H1 (cell line): ENCODE results near the gene FEM1C. TPM values are rescaled to one million over a fixed set of nuclear protein-coding genes. Genes with fewer than 3 reads are reported as not detected.

Experiments used
- CTCF ChIA-PET: fragments of 300-600 bp; sonication (Branson Sonifier 250); formaldehyde crosslinking; loops from one replicate; lab custom pipeline; 2021; ENCODE audit not compliant: partially characterized antibody; lab: Charles Lee
- POLR2A ChIA-PET: fragments of 300-600 bp; sonication (Branson Sonifier 250); formaldehyde crosslinking; loops from one replicate; lab custom pipeline; 2021; ENCODE audit warnings: inconsistent platforms; ENCODE audit not compliant: partially characterized antibody; lab: Charles Lee
- DNase-seq, 2 experiments: peaks; one replicate each; pipeline versions ENCODE4 v3.0.0 to v3.0.0-alpha.2; 2010 to 2022; ENCODE audit warnings: low spot score in 2 of 2, low read depth in 1 of 2, mixed read lengths in 1 of 2
- FAIRE-seq: peaks from 2 replicates; lab custom pipeline; 2011; peaks lifted over from hg19 to GRCh38; lab: Jason Lieb, UNC
- H2AFZ ChIP-seq: 2 replicates; pipeline ENCODE4 v1.8.1; 2012; ENCODE audit warnings: low read length, inconsistent platforms
- H2AK5ac ChIP-seq: 2 replicates; pipeline ENCODE4 v1.6.1; 2013; ENCODE audit warnings: low read depth, low read length
- H2BK120ac ChIP-seq: replicated peaks from 2 replicates; pipeline ENCODE3; 2013; ENCODE audit warnings: low read depth, low read length, inconsistent platforms
- H2BK12ac ChIP-seq: 2 replicates; pipeline ENCODE4 v1.6.1; 2013; ENCODE audit warnings: low read depth, low read length
- H2BK15ac ChIP-seq: 2 replicates; pipeline ENCODE4 v1.6.1; 2013; ENCODE audit warnings: low read length
- H2BK20ac ChIP-seq: 2 replicates; pipeline ENCODE4 v1.6.1; 2013; ENCODE audit warnings: low read length
- H2BK5ac ChIP-seq: 2 replicates; pipeline ENCODE4 v1.6.1; 2013; ENCODE audit warnings: low read depth, low read length
- H3K14ac ChIP-seq: 2 replicates; pipeline ENCODE4 v1.6.1; 2013; ENCODE audit warnings: inconsistent platforms; ENCODE audit not compliant: insufficient read length
- H3K18ac ChIP-seq: 2 replicates; pipeline ENCODE4 v1.6.1; 2013; ENCODE audit warnings: low read length; ENCODE audit errors: extremely low read depth
- H3K23ac ChIP-seq: 2 replicates; pipeline ENCODE4 v1.6.1; 2013; ENCODE audit warnings: inconsistent platforms; ENCODE audit not compliant: insufficient read length
- H3K23me2 ChIP-seq: 2 replicates; pipeline ENCODE4 v1.6.1; 2013; ENCODE audit warnings: low read depth, low read length
- H3K27ac ChIP-seq: 2 replicates; pipeline ENCODE4 v1.6.1; 2011; ENCODE audit warnings: low read depth, low read length, inconsistent platforms
- H3K27me3 ChIP-seq, 4 experiments: replicated peaks in 1 of 4; 1 replicate in 1 of 4; 2 replicates in 3 of 4; pipeline versions ENCODE4 v1.6.1 to v1.8.1; 2011 to 2013; ENCODE audit warnings: low read length in 3 of 4, mild to moderate bottlenecking in 3 of 4, inconsistent platforms in 2 of 4, mixed read lengths in 2 of 4, moderate library complexity in 1 of 4; ENCODE audit not compliant: control insufficient read depth in 3 of 4, insufficient read depth in 3 of 4; ENCODE audit errors: extremely low read depth in 1 of 4
- H3K36me3 ChIP-seq, 4 experiments: 2 replicates each; pipeline versions ENCODE4 v1.6.1 to v1.8.1; 2011 to 2013; ENCODE audit warnings: mild to moderate bottlenecking in 4 of 4, low read length in 3 of 4, moderate library complexity in 2 of 4, control low read depth in 1 of 4, inconsistent platforms in 1 of 4; ENCODE audit not compliant: insufficient read depth in 4 of 4, control insufficient read depth in 2 of 4
- H3K4ac ChIP-seq: replicated peaks from 2 replicates; pipeline ENCODE3; 2013; ENCODE audit warnings: low read length, low read depth, mixed read lengths, inconsistent platforms; ENCODE audit not compliant: insufficient read length
- H3K4me1 ChIP-seq, 4 experiments: replicated peaks in 1 of 4; 1 replicate in 1 of 4; 2 replicates in 3 of 4; pipeline versions ENCODE4 v1.6.1 to v1.8.1; 2011 to 2013; ENCODE audit warnings: low read length in 3 of 4, inconsistent platforms in 2 of 4, mixed read lengths in 1 of 4; ENCODE audit not compliant: insufficient read depth in 4 of 4, control insufficient read depth in 3 of 4
- H3K4me2 ChIP-seq, 2 experiments: 2 replicates each; pipeline versions ENCODE4 v1.6.1 to v1.8.1; 2011 to 2013; ENCODE audit warnings: low read depth in 2 of 2, low read length in 2 of 2, control low read depth in 1 of 2, inconsistent platforms in 1 of 2, mild to moderate bottlenecking in 1 of 2; ENCODE audit not compliant: insufficient read depth in 1 of 2
- H3K4me3 ChIP-seq, 4 experiments: fragments of 200-600, 300-600 bp in 1 of 4; sonication (generic), shearing (Covaris generic), sonication (Bioruptor Twin) in 1 of 4; 2 replicates each; pipeline versions ENCODE4 v1.5.1 to v1.8.1; 2011 to 2016; ENCODE audit warnings: low read length in 4 of 4, low read depth in 3 of 4, control low read depth in 2 of 4, inconsistent platforms in 2 of 4, mild to moderate bottlenecking in 2 of 4, mixed read lengths in 1 of 4, moderate library complexity in 1 of 4; ENCODE audit not compliant: insufficient read depth in 2 of 4; ENCODE audit errors: extremely low read depth in 1 of 4
- H3K56ac ChIP-seq: replicated peaks from 2 replicates; pipeline ENCODE3; 2013; ENCODE audit warnings: low read depth, mild to moderate bottlenecking, mixed read lengths, low read length, inconsistent platforms; ENCODE audit not compliant: insufficient read length
- H3K79me1 ChIP-seq: 2 replicates; pipeline ENCODE4 v1.6.1; 2013; ENCODE audit warnings: low read depth, low read length, control low read depth
- H3K79me2 ChIP-seq, 2 experiments: 2 replicates each; pipeline versions ENCODE4 v1.6.1 to v1.8.1; 2012 to 2013; ENCODE audit warnings: low read length in 2 of 2, mild to moderate bottlenecking in 2 of 2, inconsistent platforms in 1 of 2; ENCODE audit not compliant: insufficient read depth in 2 of 2, control insufficient read depth in 1 of 2
- H3K9ac ChIP-seq, 4 experiments: replicated peaks in 1 of 4; 1 replicate in 1 of 4; 2 replicates in 3 of 4; pipeline versions ENCODE4 v1.6.1 to v1.8.1; 2011 to 2013; ENCODE audit warnings: low read depth in 3 of 4, low read length in 3 of 4, control low read depth in 2 of 4, mild to moderate bottlenecking in 2 of 4, moderate library complexity in 2 of 4, inconsistent platforms in 1 of 4; ENCODE audit errors: extremely low read depth in 1 of 4
- H3K9me3 ChIP-seq, 2 experiments: 2 replicates each; pipeline versions ENCODE4 v1.6.1 to v1.8.1; 2012 to 2013; ENCODE audit warnings: mild to moderate bottlenecking in 2 of 2, moderate library complexity in 2 of 2, control low read depth in 1 of 2, inconsistent platforms in 1 of 2, low read depth in 1 of 2, low read length in 1 of 2, mixed read lengths in 1 of 2; ENCODE audit not compliant: insufficient read depth in 2 of 2
- H4K20me1 ChIP-seq, 2 experiments: replicated peaks in 1 of 2; 2 replicates each; pipeline versions ENCODE3 to v1.8.1; 2011 to 2013; ENCODE audit warnings: inconsistent platforms in 2 of 2, low read length in 2 of 2, mild to moderate bottlenecking in 1 of 2; ENCODE audit not compliant: insufficient read depth in 2 of 2, control insufficient read depth in 1 of 2
- H4K5ac ChIP-seq: 2 replicates; pipeline ENCODE4 v1.6.1; 2013; ENCODE audit warnings: low read length, low read depth, mixed read lengths, inconsistent platforms; ENCODE audit not compliant: insufficient read length
- H4K8ac ChIP-seq: 2 replicates; pipeline ENCODE4 v1.8.0; 2013; ENCODE audit warnings: mild to moderate bottlenecking, moderate library complexity, low read length, inconsistent platforms; ENCODE audit not compliant: insufficient read depth; ENCODE audit errors: extremely low read depth
- H4K91ac ChIP-seq: replicated peaks from 2 replicates; pipeline ENCODE3; 2013; ENCODE audit warnings: low read length, mixed read lengths, inconsistent platforms; ENCODE audit not compliant: insufficient read length
- BRCA1 ChIP-seq: IDR thresholded peaks from 2 replicates; pipeline ENCODE4 v1.6.1; 2012; ENCODE audit warnings: low read depth, low read length, improper control_type of control experiment
- EZH2 ChIP-seq: fragments of 200-600 bp; sonication (generic); IDR thresholded peaks from 2 replicates; pipeline ENCODE4 v1.7.1; 2012; ENCODE audit warnings: low read depth, mild to moderate bottlenecking, moderate library complexity, low read length, inconsistent platforms; ENCODE audit not compliant: severe bottlenecking
- JUN ChIP-seq: IDR thresholded peaks from 2 replicates; pipeline ENCODE4 v1.6.1; 2011; ENCODE audit warnings: low read depth, mild to moderate bottlenecking, improper control_type of control experiment, low read length
- JUND ChIP-seq: IDR thresholded peaks from 2 replicates; pipeline ENCODE4 v1.6.1; 2011; ENCODE audit warnings: mild to moderate bottlenecking, improper control_type of control experiment, low read length
- POLR2A ChIP-seq, 2 experiments: IDR thresholded peaks; 1 replicate in 1 of 2; 2 replicates in 1 of 2; pipeline ENCODE4 v1.6.1; 2011; ENCODE audit warnings: low read depth in 2 of 2, low read length in 2 of 2, mild to moderate bottlenecking in 2 of 2; ENCODE audit errors: control extremely low read depth in 1 of 2
- RBBP5 ChIP-seq: IDR thresholded peaks from 2 replicates; pipeline ENCODE4 v1.7.1; 2012; ENCODE audit warnings: low read depth, mild to moderate bottlenecking, inconsistent platforms, low read length, moderate library complexity, borderline replicate concordance
- SP1 ChIP-seq: IDR thresholded peaks from 2 replicates; pipeline ENCODE4 v1.6.1; 2011; ENCODE audit warnings: low read depth, low read length
- TAF7 ChIP-seq: optimal IDR thresholded peaks from 2 replicates; pipeline ENCODE3; 2011; ENCODE audit warnings: low read depth, mild to moderate bottlenecking, inconsistent platforms, low read length, moderate library complexity, borderline replicate concordance
- TBP ChIP-seq: IDR thresholded peaks from 2 replicates; pipeline ENCODE4 v1.6.1; 2011; ENCODE audit warnings: low read depth, low read length, improper control_type of control experiment
- ZNF274 ChIP-seq: IDR thresholded peaks from 2 replicates; pipeline ENCODE4 v1.7.0; 2012; ENCODE audit warnings: low read length, borderline replicate concordance; ENCODE audit errors: extremely low read depth
- WGBS, 2 experiments: shearing (Covaris generic) in 1 of 2; methylation state at CpG; one replicate each; pipeline versions ENCODE4 v1.1.6 to v1.1.7; 2013 to 2015; ENCODE audit warnings: low lambda C conversion rate in 2 of 2, mixed read lengths in 2 of 2, inconsistent platforms in 1 of 2, low coverage in 1 of 2, missing lambda C conversion rate in 1 of 2; ENCODE audit not compliant: insufficient replicate concordance in 2 of 2, insufficient coverage in 1 of 2, insufficient read length in 1 of 2; ENCODE audit errors: extremely low coverage in 1 of 2, missing lambda C conversion rate in 1 of 2; 5-methylcytosine and 5-hydroxymethylcytosine counted together
- polyA plus RNA-seq, 7 experiments: library from polyadenylated mRNA; depleted of rRNA in 3 of 7; stranded (reverse) in 5 of 7; unstranded in 2 of 7; fragments of >200 nt in 5 of 7; fragments of 200-250 nt in 2 of 7; gene quantifications; 1 replicate in 5 of 7; 2 replicates in 1 of 7; 4 replicates in 1 of 7; pipeline versions ENCODE4 v1.2.1 to v1.2.3, GENCODE V29; 2011 to 2013; ENCODE audit warnings: missing spikeins in 2 of 7, mixed read lengths in 2 of 7
- total RNA-seq: library from RNA; stranded (reverse); fragmentation: NEBNext Ultra II Directional; extraction: Animal tissue kit (Norgen Biotek cat#: 25700); gene quantifications from 2 replicates; pipeline ENCODE4 v1.2.1, GENCODE V29; 2021

FEM1C gene
- total and polyA plus RNA-seq, 2 of the 8 experiments (the other 6 are each of a cell fraction or from before 2014, with no cell fraction given): 4.4 to 17.7 TPM

DNA sequence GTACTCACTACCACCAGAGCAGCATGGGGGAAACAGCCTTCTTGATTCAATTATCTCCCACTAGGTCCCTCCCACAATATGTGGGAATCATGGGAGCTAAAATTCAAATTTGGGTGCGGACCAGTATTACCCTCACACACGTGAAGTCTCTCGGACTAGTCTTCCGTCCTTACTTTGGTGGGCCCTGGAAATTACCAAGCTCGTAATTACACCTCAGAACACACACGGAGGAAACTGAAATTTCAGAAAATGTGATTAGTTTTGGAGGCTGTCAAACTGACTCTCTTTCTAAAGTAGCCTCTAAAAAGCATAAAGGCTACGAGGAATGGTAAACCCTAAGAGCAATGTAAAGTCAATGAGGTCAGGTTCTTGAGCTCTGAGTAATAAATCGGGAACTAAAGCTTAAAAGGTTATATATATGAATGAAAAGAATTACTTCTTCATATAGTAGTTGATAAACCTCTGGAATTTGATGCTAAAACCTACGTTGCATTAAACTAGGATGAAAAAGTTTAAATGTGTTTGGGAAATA, 842 bp upstream of the FEM1C start:
- TF ChIP-seq SP1 (0 out of 2 replicates have a peak, but pooled peaks have one; percentile 3), EZH2 (no peak), BRCA1 (no peak), ZNF274 (no peak), TBP (peak; percentile 39; the same call in 1 of the 2 replicates), JUN (no peak), RBBP5 (no peak), POLR2A (IDR thresholded peaks at IDR 0.05; ENCODE audit: control extremely low read depth in 1 of 2, low read depth in 2 of 2, low read length in 2 of 2) (0 out of 3 replicates have a peak, but pooled peaks of 1 of the 2 experiments have one; percentile 29), JUND (no peak), TAF7 (peak; percentile 90)
- peaks cover 9 to 15% of the 10 kb centered on the region in 2 experiments for H3K9me3 ChIP-seq
- FAIRE-seq (no peak), DNase-seq (no peak)
- H3K4me1 ChIP-seq: peaks cover 0 to 7% (median 2%) of the 10 kb centered on the region in 4 experiments; a peak in 5 of 7 replicates
- peaks cover 8 to 37% of the 10 kb centered on the region in 2 experiments for H3K79me2 ChIP-seq
- H3K4me3 ChIP-seq: peak overlapping the region in 2 of 4 experiments; percentile 13 to 54; a peak in 3 of 8 replicates
- H2BK120ac ChIP-seq: no peak overlapping the region
- no peak overlapping the region; a peak in 1 of 7 replicates for H3K9ac ChIP-seq
- POLR2A ChIA-PET: interaction anchor here (0.6 to 3.2 kb wide), 17 partner anchors 9 to 296 kb away, joined by 3 to 18 read pairs (median 4); partner anchors contain the start of genes AP3S1, ATG12 and CCDC112
- no peak overlapping the region for H3K23ac ChIP-seq
- H3K27me3 ChIP-seq: no peaks in the 10 kb centered on the region
- H3K18ac ChIP-seq: 0 out of 2 replicates have a peak overlapping the region, but pooled peaks have one; percentile 10
- no peak overlapping the region for H2BK5ac ChIP-seq
- H2BK20ac ChIP-seq: no peak overlapping the region
- no peak overlapping the region for H3K14ac ChIP-seq
- H3K36me3 ChIP-seq: peaks cover 0 to 20% (median 2%) of the 10 kb centered on the region in 4 experiments; a peak in 3 of 8 replicates
- no peak overlapping the region for H3K27ac ChIP-seq
- H4K91ac ChIP-seq: no peak overlapping the region
- H4K20me1 ChIP-seq: peaks cover 6 to 17% of the 10 kb centered on the region in 2 experiments
- H3K4me2 ChIP-seq: peak overlapping the region; percentile 14 to 46; a peak in 2 of 4 replicates
- WGBS, 2 experiments: 88% methylated on average over 9 of the region's 9 CpGs; no CpG with 5 or more reads in 1 of the 2 experiments
- H4K5ac ChIP-seq: no peak overlapping the region
- no peak overlapping the region for H4K8ac ChIP-seq
- CTCF ChIA-PET: interaction anchor here (0.8 to 2.6 kb wide), 6 partner anchors 21 to 229 kb away, joined by 3 to 13 read pairs (median 4); no protein-coding TSS in a partner anchor
- H2BK12ac ChIP-seq: no peak overlapping the region
- H2BK15ac ChIP-seq: no peak overlapping the region
- no peak overlapping the region for H3K4ac ChIP-seq
- no peak overlapping the region for H3K56ac ChIP-seq
- H2AFZ ChIP-seq: peak overlapping the region; percentile 83; the same call in 1 of the 2 replicates
- H2AK5ac ChIP-seq: no peak overlapping the region
- peaks cover 6% of the 10 kb centered on the region for H3K23me2 ChIP-seq
- H3K79me1 ChIP-seq: peaks cover 2% of the 10 kb centered on the region; the same call in 1 of the 2 replicates
